ENCODE results near the gene NTSR1.

NTSR1 gene

GRCh38 chr20:62740286-62741141 is 31.9 kb downstream of the NTSR1 start:
- DNase-seq (ENCODE audit: low read depth), result peak; percentile 81

- DNase-seq (ENCODE audit: low read depth), result no peak
These were observed 32.6 kb downstream of the NTSR1 start for GRCh38 chr20:62741191-62741691.

GRCh38 chr20:62741701-62742491 is 33.3 kb downstream of the NTSR1 start:
- no peak for DNase-seq (ENCODE audit: low read depth)

GRCh38 chr20:62742550-62742949 is 33.9 kb downstream of the NTSR1 start:
- no peak for DNase-seq (ENCODE audit: low read depth)

- DNase-seq (ENCODE audit: low read depth), result no peak
These were observed 34.5 kb downstream of the NTSR1 start for GRCh38 chr20:62742979-62743776.

GRCh38 chr20:62743777-62744317 is 35.2 kb downstream of the NTSR1 start:
- DNase-seq (ENCODE audit: low read depth), result no peak

- no peak for DNase-seq (ENCODE audit: low read depth)
These were observed 36.1 kb downstream of the NTSR1 start for GRCh38 chr20:62744741-62745191.

GRCh38 chr20:62745279-62745951 is 36.8 kb downstream of the NTSR1 start:
- no peak for DNase-seq (ENCODE audit: low read depth)

- no peak for DNase-seq (ENCODE audit: low read depth)
These were observed 37.3 kb downstream of the NTSR1 start for GRCh38 chr20:62745952-62746288.

- no peak for DNase-seq (ENCODE audit: low read depth)
These were observed 39.7 kb downstream of the NTSR1 start for GRCh38 chr20:62748311-62748710.

GRCh38 chr20:62749851-62750445 is 41.3 kb downstream of the NTSR1 start:
- no peak for DNase-seq (ENCODE audit: low read depth)

GRCh38 chr20:62751551-62752150 is 43.0 kb downstream of the NTSR1 start:
- no peak for DNase-seq (ENCODE audit: low read depth)

- no peak for DNase-seq (ENCODE audit: low read depth)
These were observed 43.6 kb downstream of the NTSR1 start for GRCh38 chr20:62752181-62752670.

- no peak for DNase-seq (ENCODE audit: low read depth)
These were observed 44.2 kb downstream of the NTSR1 start for GRCh38 chr20:62752671-62753501.

- DNase-seq (ENCODE audit: low read depth), result no peak
These were observed 45.0 kb downstream of the NTSR1 start for GRCh38 chr20:62753626-62754025.

GRCh38 chr20:62754122-62754990 is 45.7 kb downstream of the NTSR1 start:
- no peak for DNase-seq (ENCODE audit: low read depth)

GRCh38 chr20:62754991-62755356 is 46.3 kb downstream of the NTSR1 start:
- DNase-seq (ENCODE audit: low read depth), result no peak
